ENCODE results near the gene TNRC6C.
"Not testable (repeated sequence)": the region's sequence is repeated elsewhere in the genome, so short reads cannot be mapped to it uniquely, and the experiment has no call there.

TNRC6C gene

GRCh38 chr17:77968788-77969187, 10.3 kb downstream of the TNRC6C start:
- no peak for DNase-seq

GRCh38 chr17:77972271-77972670, 13.8 kb downstream of the TNRC6C start:
- DNase-seq: not testable (repeated sequence)

- no peak for DNase-seq
Observed at GRCh38 chr17:77973953-77974352, 15.4 kb downstream of the TNRC6C start.

GRCh38 chr17:77974396-77974795, 15.9 kb downstream of the TNRC6C start:
- DNase-seq: no peak

- DNase-seq: not testable (repeated sequence)
Observed at GRCh38 chr17:77982430-77982829, 23.9 kb downstream of the TNRC6C start.

GRCh38 chr17:77990301-77990700, 31.8 kb downstream of the TNRC6C start:
- no peak for DNase-seq

- DNase-seq: not testable (repeated sequence)
Observed at GRCh38 chr17:77993735-77994134, 35.2 kb downstream of the TNRC6C start.

GRCh38 chr17:77995146-77995852, 36.8 kb downstream of the TNRC6C start:
- no peak for DNase-seq

- no peak for DNase-seq
Observed at GRCh38 chr17:77996256-77996655, 37.8 kb downstream of the TNRC6C start.

GRCh38 chr17:77999413-78000173, 41.1 kb downstream of the TNRC6C start:
- no peak for DNase-seq

- no peak for DNase-seq
Observed at GRCh38 chr17:78000341-78000740, 41.8 kb downstream of the TNRC6C start.

GRCh38 chr17:78001182-78001581, 42.7 kb downstream of the TNRC6C start:
- no peak for DNase-seq

GRCh38 chr17:78001612-78002011, 43.1 kb downstream of the TNRC6C start:
- no peak for DNase-seq

- no peak for DNase-seq
Observed at GRCh38 chr17:78002166-78002565, 43.7 kb downstream of the TNRC6C start.

- no peak for DNase-seq
Observed at GRCh38 chr17:78005452-78006171, 47.1 kb downstream of the TNRC6C start.

- no peak for DNase-seq
Observed at GRCh38 chr17:78006338-78006737, 47.8 kb downstream of the TNRC6C start.

- no peak for DNase-seq
Observed at GRCh38 chr17:78007647-78008046, 49.1 kb downstream of the TNRC6C start.

- peak; percentile 18 for DNase-seq
Observed at GRCh38 chr17:78010759-78011158, 52.3 kb downstream of the TNRC6C start.

GRCh38 chr17:78012428-78012827, 53.9 kb downstream of the TNRC6C start:
- DNase-seq: no peak

- DNase-seq: peak; percentile 74
Observed at GRCh38 chr17:78013683-78014467, 55.4 kb downstream of the TNRC6C start.

- no peak for DNase-seq
Observed at GRCh38 chr17:78014646-78015045, 56.1 kb downstream of the TNRC6C start.

GRCh38 chr17:78016852-78017251, 58.3 kb downstream of the TNRC6C start:
- no peak for DNase-seq
